ENCODE results near the gene NRXN3. TPM values are rescaled to one million over a fixed set of nuclear protein-coding genes. Genes with fewer than 3 reads are reported as not detected.
A peak's percentile ranks its signal among the peaks of the same experiment; 100 is the strongest.

Gene NRXN3
- total RNA-seq, 2 experiments from 2014 or later = not detected

- H3K36me3 Mint-ChIP-seq (ENCODE audit: low read depth) = no peaks in the 10 kb centered on the region
- CTCF ChIA-PET = no interaction called here
- H3K4me3 Mint-ChIP-seq = no peak overlapping the region
These were observed 186.2 kb downstream of the NRXN3 start for GRCh38 chr14:78356391-78356790.

DNA sequence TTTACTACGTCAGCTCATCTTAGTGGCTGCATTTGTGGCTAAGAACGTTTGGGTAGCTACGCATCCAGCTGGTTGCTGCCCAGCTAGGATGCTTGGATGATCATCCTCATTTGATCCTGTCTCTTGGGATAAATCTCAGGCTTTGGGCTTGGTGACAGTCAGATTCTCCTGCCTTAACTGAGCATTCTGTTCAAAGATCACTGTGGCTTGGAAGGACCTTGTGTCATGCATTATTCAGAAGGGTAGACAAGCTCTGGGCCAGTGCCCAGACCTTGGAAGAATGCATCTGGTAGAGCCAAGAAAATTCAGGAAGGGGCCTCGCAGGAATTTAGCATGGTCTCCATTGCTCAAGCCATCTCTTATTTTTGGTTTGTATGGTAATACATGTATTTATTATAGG is 188.4 kb downstream of the NRXN3 start:
- H3K4me3 Mint-ChIP-seq = no peak overlapping the region

More at GRCh38 chr14:78356391-78356790, 186.2 kb downstream of the NRXN3 start:
- H3K4me1 Mint-ChIP-seq = no peaks in the 10 kb centered on the region
- DNase-seq = no peak
- POLR2A ChIA-PET = no interaction called here
- no peaks in the 10 kb centered on the region for H3K27me3 Mint-ChIP-seq
- H3K27ac Mint-ChIP-seq = no peak overlapping the region
- H3K9me3 Mint-ChIP-seq = no peaks in the 10 kb centered on the region

DNA sequence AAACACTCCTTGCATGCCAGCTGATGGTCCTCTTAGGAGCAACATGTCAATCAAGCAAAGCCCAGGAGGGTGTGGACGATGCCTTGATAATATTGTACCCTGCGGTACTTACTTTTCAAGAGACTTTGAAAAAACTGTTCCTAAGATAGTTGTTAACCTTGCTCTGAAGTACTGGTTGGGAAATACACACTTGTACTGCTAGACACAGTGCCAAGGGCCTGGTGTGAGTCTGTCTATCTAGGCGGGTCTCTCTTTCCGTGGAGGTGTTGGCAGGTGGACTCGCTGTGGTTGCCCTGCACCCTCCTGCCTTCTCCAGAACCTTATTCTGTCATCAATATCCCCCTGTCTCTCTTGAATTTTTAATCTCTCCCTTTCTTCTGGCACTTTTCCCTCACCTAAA is 189.4 kb downstream of the NRXN3 start:
- no peak overlapping the region for H3K4me3 Mint-ChIP-seq
- no peaks in the 10 kb centered on the region for H3K36me3 Mint-ChIP-seq (ENCODE audit: low read depth)
- H3K4me1 Mint-ChIP-seq = no peaks in the 10 kb centered on the region
- H3K9me3 Mint-ChIP-seq = no peaks in the 10 kb centered on the region
- ChIA-PET POLR2A (no interaction called here), CTCF (interaction anchor here (1.6 kb wide), 1 partner anchor 12 kb away, joined by 4 read pairs; no protein-coding TSS in a partner anchor)
- no peaks in the 10 kb centered on the region for H3K27me3 Mint-ChIP-seq
- no peak overlapping the region for H3K27ac Mint-ChIP-seq
- DNase-seq = no peak

More for the DNA sequence above, 188.4 kb downstream of the NRXN3 start:
- H3K9me3 Mint-ChIP-seq = no peaks in the 10 kb centered on the region
- no peaks in the 10 kb centered on the region for H3K4me1 Mint-ChIP-seq
- POLR2A ChIA-PET = no interaction called here
- no peaks in the 10 kb centered on the region for H3K27me3 Mint-ChIP-seq
- H3K36me3 Mint-ChIP-seq (ENCODE audit: low read depth) = no peaks in the 10 kb centered on the region
- no peak overlapping the region for H3K27ac Mint-ChIP-seq
- DNase-seq = no peak
- CTCF ChIA-PET = interaction anchor here (0.6 to 1.6 kb wide), 3 partner anchors 9 to 71 kb away, joined by 3 to 5 read pairs (median 4); no protein-coding TSS in a partner anchor

GRCh38 chr14:78363008-78363407 is 192.8 kb downstream of the NRXN3 start:
- Mint-ChIP-seq H3K27me3 (no peaks in the 10 kb centered on the region), H3K4me1 (no peaks in the 10 kb centered on the region), H3K4me3 (no peak overlapping the region), H3K27ac (no peak overlapping the region), H3K36me3 (ENCODE audit: low read depth) (no peaks in the 10 kb centered on the region), H3K9me3 (no peaks in the 10 kb centered on the region)
- no peak for DNase-seq
- CTCF ChIA-PET = no interaction called here
- POLR2A ChIA-PET = no interaction called here

DNA sequence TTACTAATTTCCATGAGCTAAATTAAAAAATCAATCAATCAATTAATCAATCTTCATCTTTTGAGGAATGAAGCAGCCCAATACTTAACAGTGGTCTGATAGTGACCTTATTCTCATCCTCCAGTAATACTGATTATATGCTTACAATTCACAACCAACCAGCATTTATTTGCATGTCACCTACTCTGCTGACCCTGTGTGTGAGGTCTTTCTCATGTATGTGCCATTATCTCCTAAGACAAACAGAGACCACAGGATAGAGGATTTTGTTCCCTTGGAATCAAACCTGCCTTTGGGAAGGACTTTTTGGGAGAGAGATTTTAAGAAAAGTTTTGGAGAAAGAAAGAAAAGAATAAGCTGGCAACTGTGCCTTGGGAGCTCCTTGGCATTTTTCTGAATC is 197.2 kb downstream of the NRXN3 start:
- Mint-ChIP-seq H3K27me3 (no peaks in the 10 kb centered on the region), H3K4me1 (no peaks in the 10 kb centered on the region), H3K36me3 (ENCODE audit: low read depth) (no peaks in the 10 kb centered on the region), H3K9me3 (no peaks in the 10 kb centered on the region), H3K27ac (no peak overlapping the region), H3K4me3 (no peak overlapping the region)
- CTCF ChIA-PET = no interaction called here
- no peak for DNase-seq
- POLR2A ChIA-PET = no interaction called here

DNA sequence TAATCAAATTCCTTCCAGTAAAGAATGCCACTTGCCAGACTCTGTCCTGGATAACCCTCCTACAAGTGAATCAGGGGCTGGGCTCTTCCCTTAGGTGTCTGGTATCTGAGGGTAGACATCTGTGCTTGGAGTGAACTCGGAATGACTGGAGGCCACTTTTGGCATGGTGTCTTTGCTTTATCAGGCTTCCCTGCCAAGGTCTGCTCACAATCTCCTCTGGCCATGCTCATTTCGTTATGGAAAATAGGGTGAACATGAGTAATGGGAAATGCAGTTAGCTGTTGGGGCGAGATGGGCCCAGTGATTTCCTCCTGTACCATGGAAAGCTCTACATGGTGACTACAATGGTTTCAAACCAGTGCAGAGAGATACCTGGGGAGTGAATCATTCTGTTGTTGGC is 212.9 kb downstream of the NRXN3 start:
- POLR2A ChIA-PET = no interaction called here
- Mint-ChIP-seq H3K27me3 (no peaks in the 10 kb centered on the region), H3K4me3 (no peak overlapping the region), H3K4me1 (no peaks in the 10 kb centered on the region), H3K27ac (no peak overlapping the region), H3K36me3 (ENCODE audit: low read depth) (no peaks in the 10 kb centered on the region), H3K9me3 (no peaks in the 10 kb centered on the region)
- DNase-seq = no peak
- CTCF ChIA-PET = no interaction called here

DNA sequence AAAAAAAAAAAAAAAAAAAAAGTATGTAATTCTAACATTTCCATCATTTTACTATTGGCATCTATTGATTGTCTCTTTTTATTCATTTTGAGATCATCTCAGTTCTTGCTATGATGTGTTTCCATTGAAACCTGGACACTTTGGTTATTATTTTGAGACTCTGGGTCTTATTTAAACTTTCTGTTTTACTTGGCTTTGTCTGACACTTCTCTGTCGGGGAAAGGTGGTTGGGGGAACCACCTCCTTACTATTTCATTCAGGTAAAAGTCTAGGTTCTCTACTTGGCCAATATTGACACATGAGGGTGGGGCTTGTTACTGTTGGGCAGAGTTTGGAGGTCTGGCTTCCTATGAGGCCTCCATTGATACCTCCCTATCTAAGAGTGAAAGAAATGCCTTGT is 228.0 kb downstream of the NRXN3 start:
- CTCF ChIA-PET = no interaction called here
- POLR2A ChIA-PET = no interaction called here
- no peaks in the 10 kb centered on the region for H3K9me3 Mint-ChIP-seq

GRCh38 chr14:78399316-78399889 is 229.2 kb downstream of the NRXN3 start:
- peak; percentile 10 for DNase-seq
- ChIA-PET CTCF (no interaction called here), POLR2A (no interaction called here)
- Mint-ChIP-seq H3K36me3 (ENCODE audit: low read depth) (no peaks in the 10 kb centered on the region), H3K4me3 (no peak overlapping the region), H3K9me3 (no peaks in the 10 kb centered on the region), H3K27ac (no peak overlapping the region), H3K27me3 (no peaks in the 10 kb centered on the region), H3K4me1 (no peaks in the 10 kb centered on the region)

More for the DNA sequence above, 228.0 kb downstream of the NRXN3 start:
- H3K4me1 Mint-ChIP-seq = no peaks in the 10 kb centered on the region
- H3K36me3 Mint-ChIP-seq (ENCODE audit: low read depth) = no peaks in the 10 kb centered on the region
- H3K4me3 Mint-ChIP-seq = no peak overlapping the region
- no peaks in the 10 kb centered on the region for H3K27me3 Mint-ChIP-seq
- H3K27ac Mint-ChIP-seq = no peak overlapping the region
- no peak for DNase-seq

GRCh38 chr14:78401866-78402265 is 231.7 kb downstream of the NRXN3 start:
- Mint-ChIP-seq H3K36me3 (ENCODE audit: low read depth) (no peaks in the 10 kb centered on the region), H3K4me3 (no peak overlapping the region), H3K27me3 (no peaks in the 10 kb centered on the region), H3K9me3 (no peaks in the 10 kb centered on the region), H3K4me1 (no peaks in the 10 kb centered on the region), H3K27ac (no peak overlapping the region)
- no peak for DNase-seq
- POLR2A ChIA-PET = no interaction called here
- CTCF ChIA-PET = no interaction called here

GRCh38 chr14:78403278-78403815 is 233.2 kb downstream of the NRXN3 start:
- Mint-ChIP-seq H3K27ac (no peak overlapping the region), H3K4me3 (no peak overlapping the region), H3K4me1 (no peaks in the 10 kb centered on the region), H3K27me3 (no peaks in the 10 kb centered on the region), H3K36me3 (ENCODE audit: low read depth) (no peaks in the 10 kb centered on the region), H3K9me3 (no peaks in the 10 kb centered on the region)
- POLR2A ChIA-PET = no interaction called here
- CTCF ChIA-PET = no interaction called here
- DNase-seq = no peak

DNA sequence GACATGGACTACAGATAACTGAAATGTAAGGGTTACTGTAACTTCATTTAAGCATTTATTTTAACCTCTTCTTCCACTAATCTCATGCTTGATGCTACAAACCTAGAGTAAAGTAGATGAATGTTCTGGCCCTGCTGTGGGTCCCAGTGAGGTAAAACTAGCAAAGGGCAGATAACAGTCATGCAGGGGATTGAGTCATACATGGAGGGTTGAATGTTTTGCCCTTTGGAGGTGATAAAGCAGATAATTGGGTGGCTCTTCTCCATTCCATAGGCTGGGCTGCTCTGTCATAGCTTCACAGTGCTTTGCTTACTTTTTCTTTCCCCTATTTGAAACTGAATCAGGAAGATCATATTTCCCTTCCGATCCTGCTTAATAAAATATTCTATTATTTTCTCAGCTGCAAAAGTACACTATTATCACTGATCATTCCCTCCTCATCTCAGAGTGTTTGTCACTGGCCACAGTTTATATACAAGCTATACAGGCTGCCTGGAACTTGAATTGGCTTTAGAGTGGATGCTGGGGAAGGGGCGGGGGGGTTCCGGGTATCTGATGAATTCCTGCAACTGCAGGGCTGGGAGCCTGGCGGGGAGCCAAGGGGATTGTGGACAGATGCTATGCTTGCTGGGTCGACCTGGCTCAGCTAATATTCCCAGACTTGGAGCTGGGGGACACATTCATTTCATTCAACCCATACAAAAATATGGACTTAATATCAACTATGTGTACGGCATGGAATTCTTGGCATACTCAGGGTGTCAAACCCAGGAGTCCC is 235.1 kb downstream of the NRXN3 start:
- DNase-seq = no peak
- H3K36me3 Mint-ChIP-seq (ENCODE audit: low read depth) = no peaks in the 10 kb centered on the region
- no peaks in the 10 kb centered on the region for H3K4me1 Mint-ChIP-seq
- no peak overlapping the region for H3K27ac Mint-ChIP-seq
- H3K9me3 Mint-ChIP-seq = no peaks in the 10 kb centered on the region
- ChIA-PET POLR2A (no interaction called here), CTCF (interaction anchor here (0.5 to 0.9 kb wide), 2 partner anchors 72 to 210 kb away, joined by 3 read pairs; no protein-coding TSS in a partner anchor)
- H3K27me3 Mint-ChIP-seq = no peaks in the 10 kb centered on the region
- no peak overlapping the region for H3K4me3 Mint-ChIP-seq

- H3K4me3 Mint-ChIP-seq = no peak overlapping the region
- no peak for DNase-seq
- H3K27ac Mint-ChIP-seq = no peak overlapping the region
- H3K27me3 Mint-ChIP-seq = no peaks in the 10 kb centered on the region
- H3K36me3 Mint-ChIP-seq (ENCODE audit: low read depth) = no peaks in the 10 kb centered on the region
- POLR2A ChIA-PET = no interaction called here
- H3K9me3 Mint-ChIP-seq = no peaks in the 10 kb centered on the region
- CTCF ChIA-PET = no interaction called here
- no peaks in the 10 kb centered on the region for H3K4me1 Mint-ChIP-seq
These were observed 242.3 kb downstream of the NRXN3 start for GRCh38 chr14:78412475-78412874.

- ChIA-PET POLR2A (no interaction called here), CTCF (no interaction called here)
- no peak for DNase-seq
- Mint-ChIP-seq H3K27ac (no peak overlapping the region), H3K4me3 (no peak overlapping the region), H3K27me3 (no peaks in the 10 kb centered on the region), H3K4me1 (no peaks in the 10 kb centered on the region), H3K9me3 (no peaks in the 10 kb centered on the region), H3K36me3 (ENCODE audit: low read depth) (no peaks in the 10 kb centered on the region)
These were observed 244.0 kb downstream of the NRXN3 start for GRCh38 chr14:78414172-78414571.
